Renal cortex interstitium (tissue), 11 donors: ENCODE results near the gene GPR87. TPM values are rescaled to one million over a fixed set of nuclear protein-coding genes. Genes with fewer than 3 reads are reported as not detected.

Experiments used
- DNase-seq, 11 donors: peaks; one replicate each; pipeline ENCODE4 v3.0.0-alpha.2; 2013; ENCODE audit warnings: low read depth in 9 of 11, low spot score in 4 of 11; ENCODE audit errors: extremely low read depth in 1 of 11
- polyA plus RNA-seq, 3 donors: library from polyadenylated mRNA; unstranded; fragments of 120-200 nt; gene quantifications; one replicate each; pipeline ENCODE4 v1.2.1, GENCODE V29; 2013; ENCODE audit not compliant: insufficient read length in 3 of 3

The GPR87 gene
- polyA plus RNA-seq, 3 donors, result not detected

- DNase-seq, result no peak
Observed at GRCh38 chr3:151262871-151263525, 53.6 kb downstream of the GPR87 start.

- DNase-seq, result no peak
Observed at GRCh38 chr3:151259664-151260063, 57.0 kb downstream of the GPR87 start.

- no peak for DNase-seq
Observed at GRCh38 chr3:151256749-151257148, 59.9 kb downstream of the GPR87 start.

GRCh38 chr3:151248772-151249337 is 67.8 kb downstream of the GPR87 start:
- no peak for DNase-seq

Other genes starting within 250 kb of the GPR87 start
- 1 to 10 TPM; 1.8 to 2.6 (median 2.3) TPM for gene MED12L, start 231.2 kb downstream of the GPR87 start, polyA plus RNA-seq
- under 1 TPM; 0.22 to 0.50 (median 0.36) TPM for gene GPR171, start 113.6 kb downstream of the GPR87 start, polyA plus RNA-seq
- gene P2RY14, start 38.3 kb downstream of the GPR87 start, polyA plus RNA-seq, result under 1 TPM; 0.39 to 0.85 (median 0.50) TPM
- gene P2RY13, start 12.7 kb upstream of the GPR87 start, polyA plus RNA-seq, result 1 to 10 TPM in 2 of 3 donors, under 1 TPM in 1; 0.33 to 1.5 (median 1.5) TPM
- 1 to 10 TPM in 1 of 3 donors, under 1 TPM in 2; 0.56 to 1.1 (median 0.70) TPM for gene P2RY12, start 67.9 kb upstream of the GPR87 start, polyA plus RNA-seq
- 1 to 10 TPM; 1.7 to 3.6 (median 2.5) TPM for gene IGSF10, start 144.2 kb upstream of the GPR87 start, polyA plus RNA-seq